ENCODE results near the gene ADAR.

The ADAR gene

GRCh38 chr1:154575147-154575927 is 32.6 kb downstream of the ADAR start:
- no peaks in the 10 kb centered on the region for H3K9me3 ChIP-seq (ENCODE audit: control insufficient read depth in 5 of 5, low read length in 5 of 5)
- no peak overlapping the region for H3K27ac ChIP-seq (ENCODE audit: low read depth, low read length)
- no peak overlapping the region for H3K9ac ChIP-seq (ENCODE audit: low read length in 5 of 5)
- H3K36me3 ChIP-seq (ENCODE audit: control insufficient read depth in 5 of 5, insufficient read depth in 5 of 5, low read length in 5 of 5) = peaks cover 0 to 25% (median 21%) of the 10 kb centered on the region in 5 donors
- peaks cover 0 to 18% (median 0%) of the 10 kb centered on the region in 5 donors for H3K4me1 ChIP-seq (ENCODE audit: control insufficient read depth in 5 of 5, insufficient read depth in 5 of 5, low read length in 5 of 5)
- peaks cover 0 to 10% (median 6%) of the 10 kb centered on the region in 5 donors for H3K27me3 ChIP-seq (ENCODE audit: control insufficient read depth in 5 of 5, insufficient read depth in 4 of 5, low read length in 5 of 5)
- H3K4me3 ChIP-seq (ENCODE audit: low read depth in 1 of 5, low read length in 5 of 5) = no peak overlapping the region

GRCh38 chr1:154574716-154575115 is 33.3 kb downstream of the ADAR start:
- Histone ChIP-seq H3K4me3 (ENCODE audit: low read depth in 1 of 5, low read length in 5 of 5) (no peak overlapping the region), H3K27me3 (ENCODE audit: control insufficient read depth in 5 of 5, insufficient read depth in 4 of 5, low read length in 5 of 5) (peaks cover 0 to 10% (median 9%) of the 10 kb centered on the region in 5 donors), H3K9me3 (ENCODE audit: control insufficient read depth in 5 of 5, low read length in 5 of 5) (no peaks in the 10 kb centered on the region), H3K27ac (ENCODE audit: low read depth, low read length) (no peak overlapping the region), H3K9ac (ENCODE audit: low read length in 5 of 5) (no peak overlapping the region), H3K36me3 (ENCODE audit: control insufficient read depth in 5 of 5, insufficient read depth in 5 of 5, low read length in 5 of 5) (peaks cover 0 to 19% (median 15%) of the 10 kb centered on the region in 5 donors), H3K4me1 (ENCODE audit: control insufficient read depth in 5 of 5, insufficient read depth in 5 of 5, low read length in 5 of 5) (peaks cover 0 to 18% (median 0%) of the 10 kb centered on the region in 5 donors)

- H3K9ac ChIP-seq (ENCODE audit: low read length in 5 of 5) = no peak overlapping the region
- peaks cover 0 to 9% (median 3%) of the 10 kb centered on the region in 5 donors for H3K4me1 ChIP-seq (ENCODE audit: control insufficient read depth in 5 of 5, insufficient read depth in 5 of 5, low read length in 5 of 5)
- H3K9me3 ChIP-seq (ENCODE audit: control insufficient read depth in 5 of 5, low read length in 5 of 5) = no peaks in the 10 kb centered on the region
- no peak overlapping the region for H3K4me3 ChIP-seq (ENCODE audit: low read depth in 1 of 5, low read length in 5 of 5)
- no peak overlapping the region for H3K27ac ChIP-seq (ENCODE audit: low read depth, low read length)
- H3K36me3 ChIP-seq (ENCODE audit: control insufficient read depth in 5 of 5, insufficient read depth in 5 of 5, low read length in 5 of 5) = peaks cover 0 to 3% (median 0%) of the 10 kb centered on the region in 5 donors
- H3K27me3 ChIP-seq (ENCODE audit: control insufficient read depth in 5 of 5, insufficient read depth in 4 of 5, low read length in 5 of 5) = peaks cover 0 to 23% (median 16%) of the 10 kb centered on the region in 5 donors
Measured at GRCh38 chr1:154573168-154573510, 34.8 kb downstream of the ADAR start.

GRCh38 chr1:154572468-154573167 is 35.4 kb downstream of the ADAR start:
- Histone ChIP-seq H3K36me3 (ENCODE audit: control insufficient read depth in 5 of 5, insufficient read depth in 5 of 5, low read length in 5 of 5) (no peaks in the 10 kb centered on the region), H3K27me3 (ENCODE audit: control insufficient read depth in 5 of 5, insufficient read depth in 4 of 5, low read length in 5 of 5) (peaks cover 0 to 25% (median 19%) of the 10 kb centered on the region in 5 donors), H3K27ac (ENCODE audit: low read depth, low read length) (no peak overlapping the region)

GRCh38 chr1:154571964-154572288 is 36.1 kb downstream of the ADAR start:
- Histone ChIP-seq H3K4me1 (ENCODE audit: control insufficient read depth in 5 of 5, insufficient read depth in 5 of 5, low read length in 5 of 5) (peaks cover 0 to 10% (median 9%) of the 10 kb centered on the region in 5 donors), H3K36me3 (ENCODE audit: control insufficient read depth in 5 of 5, insufficient read depth in 5 of 5, low read length in 5 of 5) (no peaks in the 10 kb centered on the region), H3K27ac (ENCODE audit: low read depth, low read length) (no peak overlapping the region), H3K4me3 (ENCODE audit: low read depth in 1 of 5, low read length in 5 of 5) (no peak overlapping the region), H3K9ac (ENCODE audit: low read length in 5 of 5) (no peak overlapping the region), H3K9me3 (ENCODE audit: control insufficient read depth in 5 of 5, low read length in 5 of 5) (no peaks in the 10 kb centered on the region), H3K27me3 (ENCODE audit: control insufficient read depth in 5 of 5, insufficient read depth in 4 of 5, low read length in 5 of 5) (peaks cover 3 to 31% (median 19%) of the 10 kb centered on the region in 5 donors)

More at GRCh38 chr1:154572468-154573167, 35.4 kb downstream of the ADAR start:
- Histone ChIP-seq H3K4me3 (ENCODE audit: low read depth in 1 of 5, low read length in 5 of 5) (no peak overlapping the region), H3K9me3 (ENCODE audit: control insufficient read depth in 5 of 5, low read length in 5 of 5) (no peaks in the 10 kb centered on the region), H3K4me1 (ENCODE audit: control insufficient read depth in 5 of 5, insufficient read depth in 5 of 5, low read length in 5 of 5) (peaks cover 0 to 9% (median 8%) of the 10 kb centered on the region in 5 donors), H3K9ac (ENCODE audit: low read length in 5 of 5) (no peak overlapping the region)

GRCh38 chr1:154571244-154571963 is 36.6 kb downstream of the ADAR start:
- Histone ChIP-seq H3K9ac (ENCODE audit: low read length in 5 of 5) (no peak overlapping the region), H3K4me1 (ENCODE audit: control insufficient read depth in 5 of 5, insufficient read depth in 5 of 5, low read length in 5 of 5) (peaks cover 0 to 10% (median 9%) of the 10 kb centered on the region in 5 donors), H3K27me3 (ENCODE audit: control insufficient read depth in 5 of 5, insufficient read depth in 4 of 5, low read length in 5 of 5) (peaks cover 4 to 34% (median 19%) of the 10 kb centered on the region in 5 donors), H3K9me3 (ENCODE audit: control insufficient read depth in 5 of 5, low read length in 5 of 5) (no peaks in the 10 kb centered on the region), H3K36me3 (ENCODE audit: control insufficient read depth in 5 of 5, insufficient read depth in 5 of 5, low read length in 5 of 5) (no peaks in the 10 kb centered on the region), H3K27ac (ENCODE audit: low read depth, low read length) (no peak overlapping the region), H3K4me3 (ENCODE audit: low read depth in 1 of 5, low read length in 5 of 5) (no peak overlapping the region)

GRCh38 chr1:154568157-154568815 is 39.7 kb downstream of the ADAR start:
- H3K27ac ChIP-seq (ENCODE audit: low read depth, low read length) = no peak overlapping the region
- H3K27me3 ChIP-seq (ENCODE audit: control insufficient read depth in 5 of 5, insufficient read depth in 4 of 5, low read length in 5 of 5) = peaks cover 4 to 34% (median 17%) of the 10 kb centered on the region in 5 donors
- no peaks in the 10 kb centered on the region for H3K36me3 ChIP-seq (ENCODE audit: control insufficient read depth in 5 of 5, insufficient read depth in 5 of 5, low read length in 5 of 5)
- H3K9ac ChIP-seq (ENCODE audit: low read length in 5 of 5) = no peak overlapping the region
- H3K4me3 ChIP-seq (ENCODE audit: low read depth in 1 of 5, low read length in 5 of 5) = peak overlapping the region in 3 of 5 donors; percentile 35 to 50 (median 38)
- H3K4me1 ChIP-seq (ENCODE audit: control insufficient read depth in 5 of 5, insufficient read depth in 5 of 5, low read length in 5 of 5) = peaks cover 0 to 10% (median 9%) of the 10 kb centered on the region in 5 donors
- H3K9me3 ChIP-seq (ENCODE audit: control insufficient read depth in 5 of 5, low read length in 5 of 5) = no peaks in the 10 kb centered on the region

GRCh38 chr1:154567386-154568156 is 40.4 kb downstream of the ADAR start, which contains the start of gene CHRNB2:
TSS of gene CHRNB2 (plus strand) at chr1:154567778. CDS start at chr1:154568045, 267 bp downstream.
- Histone ChIP-seq H3K27me3 (ENCODE audit: control insufficient read depth in 5 of 5, insufficient read depth in 4 of 5, low read length in 5 of 5) (peaks cover 4 to 28% (median 14%) of the 10 kb centered on the region in 5 donors), H3K9me3 (ENCODE audit: control insufficient read depth in 5 of 5, low read length in 5 of 5) (no peaks in the 10 kb centered on the region), H3K9ac (ENCODE audit: low read length in 5 of 5) (no peak within 1 kb of the TSS), H3K36me3 (ENCODE audit: control insufficient read depth in 5 of 5, insufficient read depth in 5 of 5, low read length in 5 of 5) (no peaks in the 10 kb centered on the region), H3K27ac (ENCODE audit: low read depth, low read length) (no peak within 1 kb of the TSS), H3K4me3 (ENCODE audit: low read depth in 1 of 5, low read length in 5 of 5) (peak within 1 kb of the TSS in 4 of 5 donors; percentile 35 to 50 (median 36)), H3K4me1 (ENCODE audit: control insufficient read depth in 5 of 5, insufficient read depth in 5 of 5, low read length in 5 of 5) (peaks cover 0 to 10% (median 9%) of the 10 kb centered on the region in 5 donors)

- Histone ChIP-seq H3K4me1 (ENCODE audit: control insufficient read depth in 5 of 5, insufficient read depth in 5 of 5, low read length in 5 of 5) (peaks cover 0 to 10% (median 9%) of the 10 kb centered on the region in 5 donors), H3K27me3 (ENCODE audit: control insufficient read depth in 5 of 5, insufficient read depth in 4 of 5, low read length in 5 of 5) (peaks cover 4 to 28% (median 11%) of the 10 kb centered on the region in 5 donors), H3K9me3 (ENCODE audit: control insufficient read depth in 5 of 5, low read length in 5 of 5) (no peaks in the 10 kb centered on the region), H3K36me3 (ENCODE audit: control insufficient read depth in 5 of 5, insufficient read depth in 5 of 5, low read length in 5 of 5) (no peaks in the 10 kb centered on the region), H3K4me3 (ENCODE audit: low read depth in 1 of 5, low read length in 5 of 5) (no peak overlapping the region), H3K9ac (ENCODE audit: low read length in 5 of 5) (no peak overlapping the region), H3K27ac (ENCODE audit: low read depth, low read length) (no peak overlapping the region)
Measured at GRCh38 chr1:154565876-154566275, 42.1 kb downstream of the ADAR start.
